ENCODE results near the gene ANKFY1.
A peak's percentile ranks its signal among the peaks of the same experiment; 100 is the strongest.

The ANKFY1 gene

GRCh38 chr17:4263282-4264215 lies at the start of gene ANKFY1:
Gene ANKFY1 (minus strand): TSS chr17:4263979. CDS start chr17:4263941, 38 bp downstream.
- peak; percentile 97 for DNase-seq

- DNase-seq, result no peak
Observed at GRCh38 chr17:4310354-4311060, 46.7 kb upstream of the ANKFY1 start.

- no peak for DNase-seq
Observed at GRCh38 chr17:4309897-4310296, 46.1 kb upstream of the ANKFY1 start.

GRCh38 chr17:4307179-4307930 lies 43.6 kb upstream of the ANKFY1 start:
- DNase-seq, result no peak

GRCh38 chr17:4305224-4305623 lies 41.4 kb upstream of the ANKFY1 start:
- no peak for DNase-seq

GRCh38 chr17:4304417-4305027 lies 40.7 kb upstream of the ANKFY1 start:
- peak; percentile 63 for DNase-seq

GRCh38 chr17:4301066-4301465 lies 37.3 kb upstream of the ANKFY1 start:
- DNase-seq, result no peak

- DNase-seq, result no peak
Observed at GRCh38 chr17:4297351-4297750, 33.6 kb upstream of the ANKFY1 start.

- DNase-seq, result no peak
Observed at GRCh38 chr17:4295686-4296085, 31.9 kb upstream of the ANKFY1 start.

GRCh38 chr17:4293572-4293971 lies 29.8 kb upstream of the ANKFY1 start:
- DNase-seq, result no peak

- no peak for DNase-seq
Observed at GRCh38 chr17:4287710-4288109, 23.9 kb upstream of the ANKFY1 start.

- no peak for DNase-seq
Observed at GRCh38 chr17:4276514-4276913, 12.7 kb upstream of the ANKFY1 start.

GRCh38 chr17:4272972-4273368 lies 9.2 kb upstream of the ANKFY1 start:
- no peak for DNase-seq

- no peak for DNase-seq
Observed at GRCh38 chr17:4272213-4272971, 8.6 kb upstream of the ANKFY1 start.

GRCh38 chr17:4270736-4271135 lies 7.0 kb upstream of the ANKFY1 start:
- no peak for DNase-seq

GRCh38 chr17:4269915-4270314 lies 6.1 kb upstream of the ANKFY1 start:
- no peak for DNase-seq

GRCh38 chr17:4267402-4267801 lies 3.6 kb upstream of the ANKFY1 start:
- DNase-seq, result no peak

- no peak for DNase-seq
Observed at GRCh38 chr17:4266550-4266949, 2.8 kb upstream of the ANKFY1 start.

- no peak for DNase-seq
Observed at GRCh38 chr17:4262703-4263102, 1.1 kb downstream of the ANKFY1 start.

GRCh38 chr17:4261452-4261851 lies 2.3 kb downstream of the ANKFY1 start:
- no peak for DNase-seq

- no peak for DNase-seq
Observed at GRCh38 chr17:4258867-4259266, 4.9 kb downstream of the ANKFY1 start.

GRCh38 chr17:4256952-4257351 lies 6.8 kb downstream of the ANKFY1 start:
- DNase-seq, result no peak
